Osteocyte (in vitro differentiated cells): ENCODE measurements around the gene GSK3B. TPM values are rescaled to one million over a fixed set of nuclear protein-coding genes. Genes with fewer than 3 reads are reported as not detected.
A peak's percentile ranks its signal among the peaks of the same experiment; 100 is the strongest.

Experiments used
- DNase-seq: peaks from one replicate; pipeline ENCODE4 v3.0.0; 2021; ENCODE audit warnings: mixed read lengths; ENCODE audit not compliant: unreplicated experiment; ENCODE audit errors: extremely low spot score
- H3K27ac Mint-ChIP-seq: one replicate; pipeline ENCODE4 v1.8.0; 2021; ENCODE audit warnings: mild to moderate bottlenecking, mixed read lengths; ENCODE audit not compliant: unreplicated experiment
- H3K27me3 Mint-ChIP-seq: one replicate; pipeline ENCODE4 v1.8.0; 2021; ENCODE audit warnings: mixed read lengths; ENCODE audit not compliant: unreplicated experiment
- H3K36me3 Mint-ChIP-seq: one replicate; pipeline ENCODE4 v1.8.0; 2021; ENCODE audit warnings: mixed read lengths; ENCODE audit not compliant: unreplicated experiment
- H3K4me1 Mint-ChIP-seq: one replicate; pipeline ENCODE4 v1.8.0; 2021; ENCODE audit warnings: mixed read lengths; ENCODE audit not compliant: unreplicated experiment
- H3K4me3 Mint-ChIP-seq: one replicate; pipeline ENCODE4 v1.8.0; 2021; ENCODE audit warnings: mild to moderate bottlenecking, moderate library complexity, mixed read lengths; ENCODE audit not compliant: unreplicated experiment
- H3K9me3 Mint-ChIP-seq: one replicate; pipeline ENCODE4 v1.8.0; 2021; ENCODE audit warnings: mixed read lengths; ENCODE audit not compliant: unreplicated experiment
- total RNA-seq: library from RNA; stranded (reverse); gene quantifications from 2 replicates; pipeline ENCODE4 v1.2.1, GENCODE V29; 2021
- TF ChIP-seq, protein P1 (sequence below): fragments of 200-600 bp; sonication (generic); IDR thresholded peaks from 2 replicates; pipeline ENCODE4 v1.5.0; 2021; ENCODE audit warnings: antibody characterized with exemption, mild to moderate bottlenecking, moderate library complexity

The GSK3B gene
- total RNA-seq, 1 donor from 2014 or later, result 80.0 TPM

DNA sequence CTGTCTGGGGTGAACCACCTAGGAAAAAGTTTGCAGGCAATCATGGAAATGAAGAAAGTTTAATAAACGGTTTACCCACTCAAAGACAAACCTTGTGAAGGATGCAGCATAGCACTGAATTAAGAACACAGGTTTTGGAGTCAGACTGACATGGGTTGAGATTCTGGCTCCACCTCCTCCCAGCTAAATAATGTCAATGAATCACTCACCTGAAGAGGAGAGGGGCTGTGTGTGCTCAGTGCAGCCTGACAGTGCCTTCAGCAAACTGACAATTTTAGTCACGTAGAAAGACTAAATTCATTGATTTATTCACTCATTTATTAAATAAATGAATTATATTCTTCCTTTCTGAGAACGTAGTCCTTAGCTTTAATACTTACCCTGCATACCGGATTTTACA, 293.4 kb downstream of the GSK3B start:
- TF ChIP-seq, protein P1, sequence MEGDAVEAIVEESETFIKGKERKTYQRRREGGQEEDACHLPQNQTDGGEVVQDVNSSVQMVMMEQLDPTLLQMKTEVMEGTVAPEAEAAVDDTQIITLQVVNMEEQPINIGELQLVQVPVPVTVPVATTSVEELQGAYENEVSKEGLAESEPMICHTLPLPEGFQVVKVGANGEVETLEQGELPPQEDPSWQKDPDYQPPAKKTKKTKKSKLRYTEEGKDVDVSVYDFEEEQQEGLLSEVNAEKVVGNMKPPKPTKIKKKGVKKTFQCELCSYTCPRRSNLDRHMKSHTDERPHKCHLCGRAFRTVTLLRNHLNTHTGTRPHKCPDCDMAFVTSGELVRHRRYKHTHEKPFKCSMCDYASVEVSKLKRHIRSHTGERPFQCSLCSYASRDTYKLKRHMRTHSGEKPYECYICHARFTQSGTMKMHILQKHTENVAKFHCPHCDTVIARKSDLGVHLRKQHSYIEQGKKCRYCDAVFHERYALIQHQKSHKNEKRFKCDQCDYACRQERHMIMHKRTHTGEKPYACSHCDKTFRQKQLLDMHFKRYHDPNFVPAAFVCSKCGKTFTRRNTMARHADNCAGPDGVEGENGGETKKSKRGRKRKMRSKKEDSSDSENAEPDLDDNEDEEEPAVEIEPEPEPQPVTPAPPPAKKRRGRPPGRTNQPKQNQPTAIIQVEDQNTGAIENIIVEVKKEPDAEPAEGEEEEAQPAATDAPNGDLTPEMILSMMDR, result no peak
- H3K27me3 Mint-ChIP-seq, result no peaks in the 10 kb centered on the region
- no peaks in the 10 kb centered on the region for H3K4me1 Mint-ChIP-seq
- DNase-seq, result no peak
- H3K27ac Mint-ChIP-seq, result no peak overlapping the region
- no peaks in the 10 kb centered on the region for H3K9me3 Mint-ChIP-seq
- no peaks in the 10 kb centered on the region for H3K36me3 Mint-ChIP-seq
- H3K4me3 Mint-ChIP-seq, result no peak overlapping the region

DNA sequence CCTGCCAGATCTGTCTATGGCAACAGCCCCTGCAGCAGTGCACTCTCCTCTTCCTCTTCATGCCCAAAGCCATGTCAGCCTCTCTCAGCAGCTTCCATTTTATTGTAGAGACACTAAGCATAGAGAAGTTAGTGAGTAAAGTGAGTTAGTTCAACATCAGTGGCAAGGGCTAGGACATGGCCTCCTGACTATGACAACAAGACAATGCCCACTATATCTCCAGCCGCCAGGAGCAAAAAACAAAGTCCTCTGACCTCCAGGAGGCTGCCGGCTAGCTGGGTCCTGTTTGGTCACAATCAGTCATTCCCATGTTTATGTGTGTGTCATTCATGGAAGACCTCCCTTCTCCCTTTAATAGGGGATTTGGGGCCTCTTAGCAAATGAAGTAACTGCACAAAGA, 297.5 kb downstream of the GSK3B start:
- Mint-ChIP-seq H3K36me3 (no peaks in the 10 kb centered on the region), H3K9me3 (no peaks in the 10 kb centered on the region), H3K27ac (no peak overlapping the region), H3K4me1 (peaks cover 4% of the 10 kb centered on the region), H3K27me3 (no peaks in the 10 kb centered on the region), H3K4me3 (no peak overlapping the region)
- DNase-seq, result no peak
- TF ChIP-seq, protein P1, result no peak

DNA sequence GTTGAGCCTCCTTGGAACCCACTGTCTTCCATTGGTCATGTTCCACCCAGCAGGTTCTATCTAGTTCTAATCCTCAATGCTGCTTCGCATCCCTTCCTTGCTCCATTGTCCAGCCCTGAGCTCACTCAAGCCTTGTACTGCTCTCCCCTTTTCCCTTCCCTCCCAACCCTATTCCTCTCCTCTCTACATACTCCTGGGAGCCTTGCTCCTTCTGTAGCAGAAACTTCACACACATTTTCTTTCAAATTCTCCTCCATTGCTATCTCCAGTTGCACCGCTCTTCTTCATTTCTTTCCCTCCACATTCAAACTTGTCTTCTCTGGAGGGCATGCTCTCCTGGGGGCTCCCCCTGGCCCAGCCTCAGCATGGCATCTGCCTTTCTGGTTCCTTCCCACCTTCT, 297.9 kb downstream of the GSK3B start:
- TF ChIP-seq, protein P1, result no peak
- Mint-ChIP-seq H3K27ac (no peak overlapping the region), H3K27me3 (no peaks in the 10 kb centered on the region), H3K36me3 (no peaks in the 10 kb centered on the region), H3K9me3 (no peaks in the 10 kb centered on the region), H3K4me1 (peaks cover 4% of the 10 kb centered on the region), H3K4me3 (no peak overlapping the region)
- DNase-seq, result peak; percentile 60

DNA sequence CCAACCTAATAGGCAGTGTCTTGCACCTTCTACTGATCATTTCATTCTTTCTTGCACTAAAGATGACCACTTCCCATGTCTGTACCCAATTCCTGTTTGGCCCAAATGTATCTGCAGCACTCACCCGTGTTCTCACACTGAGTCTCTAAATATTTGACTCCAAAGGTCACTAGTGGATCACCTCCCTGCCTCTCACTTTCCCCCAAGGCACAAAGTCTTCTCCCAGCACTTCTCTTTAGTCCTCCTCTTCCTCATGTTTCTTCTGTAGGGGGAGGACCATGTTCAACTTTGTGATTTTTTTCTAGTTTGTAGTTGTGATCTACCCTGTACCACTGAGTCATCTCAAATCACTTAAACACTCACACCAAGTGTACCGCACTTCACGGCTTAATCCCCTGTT, 298.4 kb downstream of the GSK3B start:
- Mint-ChIP-seq H3K4me1 (peaks cover 4% of the 10 kb centered on the region), H3K27ac (no peak overlapping the region), H3K27me3 (no peaks in the 10 kb centered on the region), H3K36me3 (no peaks in the 10 kb centered on the region), H3K4me3 (no peak overlapping the region), H3K9me3 (no peaks in the 10 kb centered on the region)
- peak; percentile 11 for DNase-seq
- TF ChIP-seq, protein P1, result no peak

DNA sequence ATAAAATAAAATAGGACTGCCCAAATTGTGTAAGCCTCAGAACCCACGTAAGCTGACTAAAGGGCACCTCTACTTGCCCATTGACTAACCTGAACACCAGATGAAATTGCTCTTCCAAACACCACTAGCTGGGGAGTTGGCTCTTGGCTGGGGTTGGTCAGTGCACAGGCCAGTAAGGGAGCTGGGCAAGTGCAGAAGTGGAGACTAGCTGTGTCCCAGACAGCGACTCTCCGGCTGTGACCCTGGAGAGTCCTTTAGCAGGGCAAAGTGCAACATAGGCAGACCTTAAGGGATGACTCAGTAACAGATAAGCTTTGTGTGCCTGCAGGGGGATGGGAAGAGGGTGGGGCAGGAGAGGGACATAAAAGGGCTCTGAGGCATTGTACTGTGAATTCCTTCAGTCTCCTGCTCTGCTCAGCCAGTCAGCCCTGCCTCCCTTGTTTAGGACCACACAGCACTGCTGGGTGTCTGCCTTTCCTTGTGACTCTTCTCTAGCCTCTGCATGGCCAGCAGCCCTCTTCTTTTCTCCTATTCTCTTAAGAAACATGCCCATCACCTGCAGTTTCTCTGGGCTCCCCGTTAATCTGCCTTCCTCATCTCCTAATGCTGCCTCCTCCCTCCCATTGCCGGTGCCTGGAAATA, 299.2 kb downstream of the GSK3B start:
- H3K4me1 Mint-ChIP-seq, result peaks cover 4% of the 10 kb centered on the region
- no peaks in the 10 kb centered on the region for H3K36me3 Mint-ChIP-seq
- TF ChIP-seq, protein P1, result no peak
- no peaks in the 10 kb centered on the region for H3K27me3 Mint-ChIP-seq
- DNase-seq, result peak; percentile 56
- no peak overlapping the region for H3K4me3 Mint-ChIP-seq
- H3K9me3 Mint-ChIP-seq, result peaks cover 6% of the 10 kb centered on the region
- H3K27ac Mint-ChIP-seq, result no peak overlapping the region
